Measurements from ENCODE around the gene LIPC.

LIPC gene

GRCh38 chr15:58486062-58486461 is 54.3 kb downstream of the LIPC start:
- H3K23ac ChIP-seq (ENCODE audit: low read length): no peak overlapping the region
- no peak overlapping the region for H3K4ac ChIP-seq (ENCODE audit: low read depth, low read length)
- H2BK120ac ChIP-seq (ENCODE audit: low read depth, low read length): no peak overlapping the region
- no peak overlapping the region for H3K4me2 ChIP-seq (ENCODE audit: low read length)
- no peak overlapping the region for H3K27ac ChIP-seq (ENCODE audit: low read depth, low read length)
- H3K36me3 ChIP-seq (ENCODE audit: control insufficient read depth, insufficient read depth, low read length): no peaks in the 10 kb centered on the region
- no peak overlapping the region for H3K9ac ChIP-seq (ENCODE audit: low read length)
- H3K4me3 ChIP-seq (ENCODE audit: low read length): no peak overlapping the region
- H2AK5ac ChIP-seq (ENCODE audit: low read length): peak overlapping the region; percentile 11
- no peaks in the 10 kb centered on the region for H3K27me3 ChIP-seq (ENCODE audit: insufficient read depth, low read length, poor library complexity)
- H3K79me1 ChIP-seq (ENCODE audit: low read length): no peaks in the 10 kb centered on the region
- H3K4me1 ChIP-seq (ENCODE audit: control insufficient read depth, low read depth, low read length): no peaks in the 10 kb centered on the region
- no peak for DNase-seq
- no peak overlapping the region for H2BK15ac ChIP-seq (replicated peaks; ENCODE audit: low read depth)
- H4K8ac ChIP-seq (ENCODE audit: low read depth, low read length): no peak overlapping the region
- H3K56ac ChIP-seq (ENCODE audit: low read length): no peak overlapping the region
- WGBS (ENCODE audit: extremely low coverage, insufficient coverage, low lambda C conversion rate): no CpG with 5 or more reads among the region's 2 CpGs
- H2BK5ac ChIP-seq (ENCODE audit: low read length): no peak overlapping the region
- H3K79me2 ChIP-seq (ENCODE audit: control insufficient read depth, insufficient read depth, low read length): no peaks in the 10 kb centered on the region
- H4K5ac ChIP-seq (ENCODE audit: low read length): no peak overlapping the region
- no peak overlapping the region for H3K18ac ChIP-seq (ENCODE audit: low read length)

GRCh38 chr15:58486564-58486963 is 54.8 kb downstream of the LIPC start:
- H4K5ac ChIP-seq (ENCODE audit: low read length): no peak overlapping the region
- no peaks in the 10 kb centered on the region for H3K79me1 ChIP-seq (ENCODE audit: low read length)
- no peak overlapping the region for H3K4me2 ChIP-seq (ENCODE audit: low read length)
- H3K27me3 ChIP-seq (ENCODE audit: insufficient read depth, low read length, poor library complexity): no peaks in the 10 kb centered on the region
- no peak overlapping the region for H3K9ac ChIP-seq (ENCODE audit: low read length)
- no peak overlapping the region for H2BK5ac ChIP-seq (ENCODE audit: low read length)
- no CpG with 5 or more reads among the region's 6 CpGs for WGBS (ENCODE audit: extremely low coverage, insufficient coverage, low lambda C conversion rate)
- DNase-seq: no peak
- no peaks in the 10 kb centered on the region for H3K79me2 ChIP-seq (ENCODE audit: control insufficient read depth, insufficient read depth, low read length)
- no peak overlapping the region for H2BK15ac ChIP-seq (replicated peaks; ENCODE audit: low read depth)
- H3K4ac ChIP-seq (ENCODE audit: low read depth, low read length): no peak overlapping the region
- H2BK120ac ChIP-seq (ENCODE audit: low read depth, low read length): no peak overlapping the region
- H3K18ac ChIP-seq (ENCODE audit: low read length): no peak overlapping the region
- no peak overlapping the region for H4K8ac ChIP-seq (ENCODE audit: low read depth, low read length)
- no peak overlapping the region for H3K27ac ChIP-seq (ENCODE audit: low read depth, low read length)
- no peaks in the 10 kb centered on the region for H3K36me3 ChIP-seq (ENCODE audit: control insufficient read depth, insufficient read depth, low read length)
- H3K56ac ChIP-seq (ENCODE audit: low read length): no peak overlapping the region
- no peak overlapping the region for H2AK5ac ChIP-seq (ENCODE audit: low read length)
- no peak overlapping the region for H3K23ac ChIP-seq (ENCODE audit: low read length)
- H3K4me3 ChIP-seq (ENCODE audit: low read length): no peak overlapping the region
- no peaks in the 10 kb centered on the region for H3K4me1 ChIP-seq (ENCODE audit: control insufficient read depth, low read depth, low read length)

GRCh38 chr15:58487041-58487723 is 55.4 kb downstream of the LIPC start:
- no peak overlapping the region for H2AK5ac ChIP-seq (ENCODE audit: low read length)
- H2BK15ac ChIP-seq (replicated peaks; ENCODE audit: low read depth): no peak overlapping the region
- H3K4me2 ChIP-seq (ENCODE audit: low read length): no peak overlapping the region
- H2BK120ac ChIP-seq (ENCODE audit: low read depth, low read length): no peak overlapping the region
- no peaks in the 10 kb centered on the region for H3K27me3 ChIP-seq (ENCODE audit: insufficient read depth, low read length, poor library complexity)
- no peaks in the 10 kb centered on the region for H3K4me1 ChIP-seq (ENCODE audit: control insufficient read depth, low read depth, low read length)
- H3K27ac ChIP-seq (ENCODE audit: low read depth, low read length): no peak overlapping the region
- no peaks in the 10 kb centered on the region for H3K36me3 ChIP-seq (ENCODE audit: control insufficient read depth, insufficient read depth, low read length)
- H3K79me1 ChIP-seq (ENCODE audit: low read length): no peaks in the 10 kb centered on the region
- H4K8ac ChIP-seq (ENCODE audit: low read depth, low read length): no peak overlapping the region
- H3K23ac ChIP-seq (ENCODE audit: low read length): no peak overlapping the region
- no peak overlapping the region for H2BK5ac ChIP-seq (ENCODE audit: low read length)
- no peak overlapping the region for H4K5ac ChIP-seq (ENCODE audit: low read length)
- DNase-seq: no peak
- no peak overlapping the region for H3K56ac ChIP-seq (ENCODE audit: low read length)
- H3K18ac ChIP-seq (ENCODE audit: low read length): no peak overlapping the region
- no peak overlapping the region for H3K9ac ChIP-seq (ENCODE audit: low read length)
- no peaks in the 10 kb centered on the region for H3K79me2 ChIP-seq (ENCODE audit: control insufficient read depth, insufficient read depth, low read length)
- H3K4me3 ChIP-seq (ENCODE audit: low read length): no peak overlapping the region
- WGBS (ENCODE audit: extremely low coverage, insufficient coverage, low lambda C conversion rate): no CpG with 5 or more reads among the region's 4 CpGs
- H3K4ac ChIP-seq (ENCODE audit: low read depth, low read length): no peak overlapping the region

- Histone ChIP-seq H3K4me2 (ENCODE audit: low read length) (no peak overlapping the region), H3K4me1 (ENCODE audit: control insufficient read depth, low read depth, low read length) (no peaks in the 10 kb centered on the region), H3K9ac (ENCODE audit: low read length) (no peak overlapping the region), H3K79me1 (ENCODE audit: low read length) (no peaks in the 10 kb centered on the region), H3K56ac (ENCODE audit: low read length) (no peak overlapping the region), H3K18ac (ENCODE audit: low read length) (no peak overlapping the region), H4K5ac (ENCODE audit: low read length) (no peak overlapping the region), H3K79me2 (ENCODE audit: control insufficient read depth, insufficient read depth, low read length) (no peaks in the 10 kb centered on the region), H2BK15ac (replicated peaks; ENCODE audit: low read depth) (no peak overlapping the region), H4K8ac (ENCODE audit: low read depth, low read length) (no peak overlapping the region), H3K27ac (ENCODE audit: low read depth, low read length) (no peak overlapping the region), H3K4me3 (ENCODE audit: low read length) (no peak overlapping the region), H2AK5ac (ENCODE audit: low read length) (no peak overlapping the region), H2BK120ac (ENCODE audit: low read depth, low read length) (no peak overlapping the region), H2BK5ac (ENCODE audit: low read length) (no peak overlapping the region), H3K23ac (ENCODE audit: low read length) (no peak overlapping the region), H3K27me3 (ENCODE audit: insufficient read depth, low read length, poor library complexity) (no peaks in the 10 kb centered on the region), H3K36me3 (ENCODE audit: control insufficient read depth, insufficient read depth, low read length) (no peaks in the 10 kb centered on the region), H3K4ac (ENCODE audit: low read depth, low read length) (no peak overlapping the region)
- WGBS (ENCODE audit: extremely low coverage, insufficient coverage, low lambda C conversion rate): no CpG with 5 or more reads among the region's 3 CpGs
- no peak for DNase-seq
These were observed 55.9 kb downstream of the LIPC start for GRCh38 chr15:58487724-58488120.

GRCh38 chr15:58489289-58490085 is 57.7 kb downstream of the LIPC start:
- no peaks in the 10 kb centered on the region for H3K79me1 ChIP-seq (ENCODE audit: low read length)
- H3K27ac ChIP-seq (ENCODE audit: low read depth, low read length): no peak overlapping the region
- H2BK15ac ChIP-seq (replicated peaks; ENCODE audit: low read depth): no peak overlapping the region
- no peak overlapping the region for H4K5ac ChIP-seq (ENCODE audit: low read length)
- no peak for DNase-seq
- no peak overlapping the region for H3K4ac ChIP-seq (ENCODE audit: low read depth, low read length)
- no peak overlapping the region for H2BK120ac ChIP-seq (ENCODE audit: low read depth, low read length)
- H2AK5ac ChIP-seq (ENCODE audit: low read length): no peak overlapping the region
- no peak overlapping the region for H3K56ac ChIP-seq (ENCODE audit: low read length)
- no peaks in the 10 kb centered on the region for H3K27me3 ChIP-seq (ENCODE audit: insufficient read depth, low read length, poor library complexity)
- H3K4me2 ChIP-seq (ENCODE audit: low read length): no peak overlapping the region
- no peaks in the 10 kb centered on the region for H3K36me3 ChIP-seq (ENCODE audit: control insufficient read depth, insufficient read depth, low read length)
- H3K4me3 ChIP-seq (ENCODE audit: low read length): no peak overlapping the region
- WGBS (ENCODE audit: extremely low coverage, insufficient coverage, low lambda C conversion rate): no CpG with 5 or more reads among the region's 6 CpGs
- no peak overlapping the region for H3K9ac ChIP-seq (ENCODE audit: low read length)
- no peaks in the 10 kb centered on the region for H3K4me1 ChIP-seq (ENCODE audit: control insufficient read depth, low read depth, low read length)
- no peak overlapping the region for H3K23ac ChIP-seq (ENCODE audit: low read length)
- no peak overlapping the region for H4K8ac ChIP-seq (ENCODE audit: low read depth, low read length)
- H3K79me2 ChIP-seq (ENCODE audit: control insufficient read depth, insufficient read depth, low read length): no peaks in the 10 kb centered on the region
- H3K18ac ChIP-seq (ENCODE audit: low read length): no peak overlapping the region
- H2BK5ac ChIP-seq (ENCODE audit: low read length): no peak overlapping the region
